IPS-18a (cell line): ENCODE results near the gene DNLZ.
"Not testable (repeated sequence)": the region's sequence is repeated elsewhere in the genome, so short reads cannot be mapped to it uniquely, and the experiment has no call there.

Source experiments
- H3K27ac ChIP-seq: one replicate; pipeline ENCODE4 v1.5.1; 2013; ENCODE audit warnings: low read length
- H3K27me3 ChIP-seq: one replicate; pipeline ENCODE4 v1.6.1; 2013; ENCODE audit warnings: mild to moderate bottlenecking, low read length; ENCODE audit not compliant: control insufficient read depth, insufficient read depth
- H3K36me3 ChIP-seq: one replicate; pipeline ENCODE4 v1.6.1; 2013; ENCODE audit warnings: low read depth, low read length; ENCODE audit not compliant: control insufficient read depth
- H3K4me1 ChIP-seq: one replicate; pipeline ENCODE4 v1.6.1; 2013; ENCODE audit warnings: low read depth, low read length; ENCODE audit not compliant: control insufficient read depth
- H3K4me3 ChIP-seq: one replicate; pipeline ENCODE4 v1.5.1; 2013; ENCODE audit warnings: low read length
- H3K9ac ChIP-seq: one replicate; pipeline ENCODE4 v1.6.1; 2013; ENCODE audit warnings: mild to moderate bottlenecking, low read length, moderate library complexity
- H3K9me3 ChIP-seq: one replicate; pipeline ENCODE4 v1.6.1; 2013; ENCODE audit warnings: low read depth, low read length; ENCODE audit not compliant: control insufficient read depth

The DNLZ gene

GRCh38 chr9:136323371-136323789 lies 40.2 kb downstream of the DNLZ start:
- Histone ChIP-seq H3K27ac (no peak overlapping the region), H3K4me1 (peaks cover 9% of the 10 kb centered on the region), H3K4me3 (no peak overlapping the region), H3K36me3 (no peaks in the 10 kb centered on the region), H3K9me3 (no peaks in the 10 kb centered on the region), H3K27me3 (no peaks in the 10 kb centered on the region), H3K9ac (no peak overlapping the region)

- H3K36me3 ChIP-seq = no peaks in the 10 kb centered on the region
- H3K27me3 ChIP-seq = no peaks in the 10 kb centered on the region
- H3K9ac ChIP-seq = no peak overlapping the region
- H3K4me3 ChIP-seq = no peak overlapping the region
- no peak overlapping the region for H3K27ac ChIP-seq
- H3K9me3 ChIP-seq = no peaks in the 10 kb centered on the region
- peaks cover 6% of the 10 kb centered on the region for H3K4me1 ChIP-seq
Measured at GRCh38 chr9:136322756-136323330, 40.7 kb downstream of the DNLZ start.

GRCh38 chr9:136321561-136321960 lies 42.0 kb downstream of the DNLZ start:
- H3K9ac ChIP-seq = no peak overlapping the region
- H3K27me3 ChIP-seq = no peaks in the 10 kb centered on the region
- peaks cover 1% of the 10 kb centered on the region for H3K4me1 ChIP-seq
- no peaks in the 10 kb centered on the region for H3K9me3 ChIP-seq
- H3K4me3 ChIP-seq = no peak overlapping the region
- no peaks in the 10 kb centered on the region for H3K36me3 ChIP-seq
- H3K27ac ChIP-seq = no peak overlapping the region

- not testable (repeated sequence) for H3K27ac ChIP-seq, H3K4me3 ChIP-seq, H3K36me3 ChIP-seq, H3K9ac ChIP-seq, H3K4me1 ChIP-seq, H3K9me3 ChIP-seq, H3K27me3 ChIP-seq
Measured at GRCh38 chr9:136320972-136321371, 42.6 kb downstream of the DNLZ start.

- not testable (repeated sequence) for H3K27ac ChIP-seq, H3K4me3 ChIP-seq, H3K9me3 ChIP-seq, H3K4me1 ChIP-seq, H3K27me3 ChIP-seq, H3K36me3 ChIP-seq, H3K9ac ChIP-seq
Measured at GRCh38 chr9:136319955-136320354, 43.6 kb downstream of the DNLZ start.

- not testable (repeated sequence) for H3K27me3 ChIP-seq, H3K4me1 ChIP-seq, H3K27ac ChIP-seq, H3K9ac ChIP-seq, H3K36me3 ChIP-seq, H3K4me3 ChIP-seq, H3K9me3 ChIP-seq
Measured at GRCh38 chr9:136319244-136319643, 44.3 kb downstream of the DNLZ start.

GRCh38 chr9:136318776-136319241 lies 44.7 kb downstream of the DNLZ start:
- Histone ChIP-seq H3K27me3 (no peaks in the 10 kb centered on the region), H3K36me3 (no peaks in the 10 kb centered on the region), H3K27ac (no peak overlapping the region), H3K9me3 (peaks cover 7% of the 10 kb centered on the region), H3K4me3 (no peak overlapping the region), H3K9ac (no peak overlapping the region), H3K4me1 (no peaks in the 10 kb centered on the region)

GRCh38 chr9:136318111-136318775 lies 45.3 kb downstream of the DNLZ start:
- Histone ChIP-seq H3K9ac (no peak overlapping the region), H3K27me3 (no peaks in the 10 kb centered on the region), H3K36me3 (no peaks in the 10 kb centered on the region), H3K4me3 (no peak overlapping the region), H3K27ac (no peak overlapping the region), H3K4me1 (no peaks in the 10 kb centered on the region), H3K9me3 (peaks cover 7% of the 10 kb centered on the region)

GRCh38 chr9:136317695-136318094 lies 45.8 kb downstream of the DNLZ start:
- no peaks in the 10 kb centered on the region for H3K4me1 ChIP-seq
- no peaks in the 10 kb centered on the region for H3K27me3 ChIP-seq
- H3K4me3 ChIP-seq = no peak overlapping the region
- H3K27ac ChIP-seq = no peak overlapping the region
- no peaks in the 10 kb centered on the region for H3K36me3 ChIP-seq
- H3K9ac ChIP-seq = no peak overlapping the region
- H3K9me3 ChIP-seq = peaks cover 7% of the 10 kb centered on the region

GRCh38 chr9:136316896-136317676 lies 46.5 kb downstream of the DNLZ start:
- Histone ChIP-seq H3K27me3 (no peaks in the 10 kb centered on the region), H3K4me3 (no peak overlapping the region), H3K27ac (no peak overlapping the region), H3K4me1 (no peaks in the 10 kb centered on the region), H3K9me3 (peaks cover 7% of the 10 kb centered on the region), H3K9ac (no peak overlapping the region), H3K36me3 (no peaks in the 10 kb centered on the region)

GRCh38 chr9:136316271-136316751 lies 47.2 kb downstream of the DNLZ start:
- H3K9ac ChIP-seq = no peak overlapping the region
- no peaks in the 10 kb centered on the region for H3K27me3 ChIP-seq
- H3K27ac ChIP-seq = no peak overlapping the region
- peaks cover 7% of the 10 kb centered on the region for H3K9me3 ChIP-seq
- H3K36me3 ChIP-seq = no peaks in the 10 kb centered on the region
- no peaks in the 10 kb centered on the region for H3K4me1 ChIP-seq
- no peak overlapping the region for H3K4me3 ChIP-seq
